GM12892 (cell line): ENCODE data around the gene MRLN.
"Not testable (repeated sequence)": the region's sequence is repeated elsewhere in the genome, so short reads cannot be mapped to it uniquely, and the experiment has no call there.

ENCODE experiments used
- POLR2A ChIP-seq: IDR thresholded peaks from 2 replicates; pipeline ENCODE4 v1.6.1; 2011; ENCODE audit warnings: low read depth, low read length, control low read depth
- POLR2AphosphoS5 ChIP-seq: IDR thresholded peaks from 2 replicates; pipeline ENCODE4 v1.6.1; 2011; ENCODE audit warnings: low read depth, low read length, control low read depth
- TAF1 ChIP-seq: IDR thresholded peaks from 2 replicates; pipeline ENCODE4 v1.6.1; 2011; ENCODE audit warnings: low read depth, mild to moderate bottlenecking, control low read depth, low read length, borderline replicate concordance

GRCh38 chr10:59787032-59787431 lies 33.8 kb upstream of the MRLN start:
- TF ChIP-seq POLR2AphosphoS5, POLR2A, TAF1: not testable (repeated sequence)
